BLaER1 treated with 17β-estradiol and CSF1 and Interleukin-3, amounts not matched to agents 10 nM and 100 nM (cell line): ENCODE results near the gene CNOT6L.

Experiments
- H3K27ac ChIP-seq, 11 experiments: shearing (Covaris generic); formaldehyde crosslinking; 2 replicates each; pipeline ENCODE4 v1.8.1; 2022
- H3K27me3 ChIP-seq, 11 experiments: shearing (Covaris generic); formaldehyde crosslinking; 2 replicates each; pipeline ENCODE4 v1.8.1; 2022
- H3K36me3 ChIP-seq, 11 experiments: shearing (Covaris generic); formaldehyde crosslinking; 2 replicates each; pipeline ENCODE4 v1.8.1; 2022
- H3K4me1 ChIP-seq, 10 experiments: shearing (Covaris generic); formaldehyde crosslinking; 2 replicates each; pipeline ENCODE4 v1.8.1; 2022
- H3K4me2 ChIP-seq, 11 experiments: shearing (Covaris generic); formaldehyde crosslinking; 2 replicates each; pipeline ENCODE4 v1.8.1; 2022
- H3K4me3 ChIP-seq, 10 experiments: shearing (Covaris generic); formaldehyde crosslinking; 2 replicates each; pipeline ENCODE4 v1.8.1; 2022
- H3K9ac ChIP-seq, 11 experiments: shearing (Covaris generic); formaldehyde crosslinking; 2 replicates each; pipeline ENCODE4 v1.8.1; 2022
- H3K9me3 ChIP-seq, 11 experiments: shearing (Covaris generic); formaldehyde crosslinking; replicated peaks in 1 of 11; 2 replicates each; pipeline ENCODE4 v1.8.1; 2022
- H4K20me1 ChIP-seq, 11 experiments: shearing (Covaris generic); formaldehyde crosslinking; 2 replicates each; pipeline ENCODE4 v1.8.1; 2022
- Cebpa-rat ChIP-seq, 11 experiments: shearing (Covaris generic); IDR thresholded peaks; 2 replicates each; pipeline ENCODE4 v1.8.1; 2022

Gene CNOT6L

DNA sequence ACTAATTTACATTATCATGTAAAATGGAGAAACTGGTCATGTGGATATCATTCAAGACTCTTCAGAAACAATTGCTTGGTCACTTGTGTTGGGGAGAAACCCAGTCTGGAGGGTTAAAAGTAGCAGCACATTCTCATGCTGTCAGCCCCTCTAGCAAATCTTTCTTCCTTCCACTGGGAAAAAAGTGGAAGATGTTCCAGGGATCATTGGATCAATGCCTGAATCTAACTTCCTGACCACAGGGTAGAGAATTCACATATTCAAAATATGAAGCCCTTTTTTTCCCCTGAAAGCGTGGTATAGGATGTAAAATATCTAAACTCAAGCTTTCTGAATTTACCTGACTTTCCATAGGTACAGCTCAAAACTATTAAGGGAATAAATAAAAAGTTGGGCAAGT, 115.5 kb downstream of the CNOT6L start:
- H3K4me2 ChIP-seq, result no peak overlapping the region
- H4K20me1 ChIP-seq, result no peaks in the 10 kb centered on the region
- no peak overlapping the region for H3K4me3 ChIP-seq
- H3K9me3 ChIP-seq, result no peaks in the 10 kb centered on the region
- no peak for TF ChIP-seq Cebpa-rat (IDR thresholded peaks at IDR 0.05)
- no peak overlapping the region for H3K9ac ChIP-seq
- no peaks in the 10 kb centered on the region for H3K36me3 ChIP-seq
- H3K27ac ChIP-seq, result no peak overlapping the region
- H3K27me3 ChIP-seq, result no peaks in the 10 kb centered on the region
- no peaks in the 10 kb centered on the region for H3K4me1 ChIP-seq

DNA sequence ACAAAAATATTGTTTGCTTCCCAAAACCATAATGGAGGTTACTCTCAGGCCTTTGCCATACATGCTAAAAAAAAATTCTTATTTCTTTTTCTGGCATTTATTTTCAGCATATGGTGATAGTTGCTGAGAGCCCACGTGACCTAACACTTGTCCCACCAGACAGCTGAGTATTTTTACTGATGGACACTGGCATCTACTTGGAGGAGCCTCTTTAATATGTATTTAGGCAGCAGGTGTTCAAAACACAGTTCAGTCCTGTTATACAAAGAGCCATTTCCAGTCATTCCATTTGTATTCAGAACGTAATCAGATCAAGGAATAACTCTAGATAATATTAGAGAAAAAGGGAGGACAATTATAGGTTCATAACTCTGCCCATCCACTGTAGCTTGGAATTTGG, 118.0 kb downstream of the CNOT6L start:
- TF ChIP-seq Cebpa-rat (IDR thresholded peaks at IDR 0.05), result no peak
- Histone ChIP-seq H4K20me1 (no peaks in the 10 kb centered on the region), H3K36me3 (no peaks in the 10 kb centered on the region), H3K9ac (no peak overlapping the region), H3K4me2 (no peak overlapping the region), H3K4me1 (peaks cover 0 to 2% (median under 1%) of the 10 kb centered on the region in 10 experiments; a peak in 7 of 20 replicates), H3K9me3 (no peaks in the 10 kb centered on the region), H3K27me3 (no peaks in the 10 kb centered on the region), H3K4me3 (no peak overlapping the region), H3K27ac (no peak overlapping the region)

DNA sequence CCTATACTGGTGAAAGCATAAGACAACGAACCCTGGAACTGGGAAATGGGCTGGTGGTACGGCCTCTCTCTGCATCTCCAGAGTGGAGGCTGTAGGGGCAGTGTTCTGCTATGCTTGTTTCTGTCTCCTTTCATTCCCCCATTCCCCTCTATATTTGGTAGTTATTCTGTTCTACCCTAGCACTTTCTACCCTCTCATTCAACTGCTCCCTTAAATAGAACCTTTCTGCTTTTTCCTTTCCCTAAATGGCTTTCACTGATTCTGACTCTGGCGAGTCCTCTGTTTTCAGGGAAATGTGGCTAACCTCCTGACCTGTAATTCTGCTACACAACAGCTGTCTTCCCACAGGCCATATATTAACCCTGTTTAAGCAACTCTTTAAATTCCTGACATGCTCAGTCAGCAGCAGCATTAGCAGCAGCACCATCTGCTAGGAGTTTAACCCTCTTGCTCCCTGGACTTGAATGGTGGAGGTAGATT, 119.4 kb downstream of the CNOT6L start:
- no peaks in the 10 kb centered on the region for H3K36me3 ChIP-seq
- no peak overlapping the region for H3K27ac ChIP-seq
- no peak for TF ChIP-seq Cebpa-rat (IDR thresholded peaks at IDR 0.05)
- peaks cover 0 to 13% (median 6%) of the 10 kb centered on the region in 10 experiments; a peak in 10 of 20 replicates for H3K4me1 ChIP-seq
- no peaks in the 10 kb centered on the region for H3K27me3 ChIP-seq
- H3K4me2 ChIP-seq, result no peak overlapping the region
- H3K9me3 ChIP-seq, result no peaks in the 10 kb centered on the region
- H3K9ac ChIP-seq, result no peak overlapping the region
- no peaks in the 10 kb centered on the region for H4K20me1 ChIP-seq
- H3K4me3 ChIP-seq, result no peak overlapping the region

GRCh38 chr4:77697860-77698590, 121.1 kb downstream of the CNOT6L start:
- no peak for TF ChIP-seq Cebpa-rat (IDR thresholded peaks at IDR 0.05)
- Histone ChIP-seq H3K4me3 (no peak overlapping the region), H3K9me3 (no peaks in the 10 kb centered on the region), H3K4me2 (no peak overlapping the region), H3K9ac (no peak overlapping the region), H3K27ac (no peak overlapping the region), H3K36me3 (no peaks in the 10 kb centered on the region), H3K27me3 (no peaks in the 10 kb centered on the region), H3K4me1 (peaks cover 0 to 13% (median 6%) of the 10 kb centered on the region in 10 experiments; a peak in 10 of 20 replicates), H4K20me1 (no peaks in the 10 kb centered on the region)

DNA sequence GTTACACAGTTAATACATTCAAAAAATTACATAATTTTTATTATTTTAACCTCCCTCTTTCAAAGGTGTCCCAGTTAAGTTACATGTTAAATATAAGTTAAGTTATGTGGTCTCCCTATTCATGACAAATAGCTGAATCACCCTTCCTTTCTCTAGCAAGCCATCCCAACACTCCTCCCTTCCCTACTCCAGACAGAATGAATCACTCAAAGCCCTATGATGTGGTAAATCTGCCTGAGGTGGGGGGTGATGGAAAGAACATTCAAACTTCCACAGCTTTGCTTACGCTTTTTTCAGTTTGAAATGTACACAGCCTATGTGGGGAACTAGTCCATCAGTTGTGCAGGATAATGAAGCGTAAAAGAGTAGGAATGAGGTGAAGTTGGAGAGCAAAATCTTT, 123.4 kb downstream of the CNOT6L start:
- Histone ChIP-seq H3K4me3 (no peak overlapping the region), H3K4me1 (peaks cover 0 to 13% (median 6%) of the 10 kb centered on the region in 10 experiments; a peak in 10 of 20 replicates), H4K20me1 (no peaks in the 10 kb centered on the region), H3K4me2 (peak overlapping the region in 6 of 11 experiments; percentile 1 to 58 (median 52); a peak in 9 of 22 replicates), H3K9me3 (no peaks in the 10 kb centered on the region), H3K27me3 (no peaks in the 10 kb centered on the region), H3K9ac (no peak overlapping the region), H3K36me3 (no peaks in the 10 kb centered on the region), H3K27ac (no peak overlapping the region)
- TF ChIP-seq Cebpa-rat (IDR thresholded peaks at IDR 0.05), result no peak

DNA sequence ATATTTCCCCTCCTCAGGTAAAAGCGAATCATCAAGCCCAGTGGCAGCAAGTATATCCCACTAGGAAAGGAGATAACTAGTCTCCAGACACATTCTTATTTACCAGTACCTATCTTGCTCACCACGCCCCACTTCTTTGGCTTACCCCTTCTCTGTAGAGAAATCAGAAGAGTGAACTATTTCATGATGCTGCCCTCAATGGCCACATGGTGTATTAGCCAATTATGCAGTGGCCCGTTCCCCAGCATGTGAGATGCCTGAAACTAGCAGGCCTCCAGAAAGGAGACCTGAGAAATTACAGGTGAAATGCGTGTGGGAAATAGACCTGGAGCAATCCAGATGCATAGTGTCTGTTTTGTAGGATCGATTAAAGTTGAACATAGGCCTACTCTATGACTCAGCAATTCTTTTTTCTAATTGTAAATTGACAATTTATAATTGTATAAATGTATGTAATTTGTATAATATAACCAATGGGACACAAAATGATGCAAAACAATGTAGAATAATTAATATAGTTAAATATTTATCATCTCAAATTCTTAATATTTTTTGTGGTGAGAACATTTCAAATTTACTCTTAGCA, 126.2 kb downstream of the CNOT6L start:
- H3K36me3 ChIP-seq, result no peaks in the 10 kb centered on the region
- no peak overlapping the region for H3K27ac ChIP-seq
- no peak for TF ChIP-seq Cebpa-rat (IDR thresholded peaks at IDR 0.05)
- no peak overlapping the region for H3K4me3 ChIP-seq
- no peak overlapping the region for H3K4me2 ChIP-seq
- H4K20me1 ChIP-seq, result no peaks in the 10 kb centered on the region
- H3K9me3 ChIP-seq, result no peaks in the 10 kb centered on the region
- H3K4me1 ChIP-seq, result peaks cover 0 to 13% (median 6%) of the 10 kb centered on the region in 10 experiments; a peak in 10 of 20 replicates
- no peaks in the 10 kb centered on the region for H3K27me3 ChIP-seq
- H3K9ac ChIP-seq, result no peak overlapping the region

DNA sequence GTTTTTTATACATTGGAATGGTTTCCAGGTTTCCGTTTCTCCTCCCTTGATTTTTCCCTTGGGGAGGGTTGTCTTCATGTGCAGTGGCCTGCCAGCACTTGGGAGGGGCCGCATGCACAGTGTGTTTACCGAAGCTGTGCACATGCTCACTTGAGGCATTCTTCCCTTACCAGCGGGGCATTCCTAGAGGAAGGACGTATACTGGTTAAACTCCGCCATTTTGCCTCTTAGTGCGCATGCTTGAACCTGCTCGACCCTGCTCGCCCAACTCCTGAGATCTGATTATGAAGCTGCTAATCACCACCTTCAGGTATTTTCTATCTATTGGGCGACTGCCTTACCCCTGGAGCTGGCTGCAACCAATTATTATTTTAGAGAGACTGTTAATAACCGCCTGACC, 137.4 kb downstream of the CNOT6L start:
- Histone ChIP-seq H3K4me2 (no peak overlapping the region), H3K9me3 (no peaks in the 10 kb centered on the region), H4K20me1 (no peaks in the 10 kb centered on the region), H3K27me3 (no peaks in the 10 kb centered on the region), H3K9ac (no peak overlapping the region), H3K27ac (no peak overlapping the region), H3K36me3 (no peaks in the 10 kb centered on the region), H3K4me3 (no peak overlapping the region), H3K4me1 (no peaks in the 10 kb centered on the region)
- TF ChIP-seq Cebpa-rat (IDR thresholded peaks at IDR 0.05), result no peak

- TF ChIP-seq Cebpa-rat (IDR thresholded peaks at IDR 0.05), result no peak
- Histone ChIP-seq H3K9ac (no peak overlapping the region), H3K9me3 (no peaks in the 10 kb centered on the region), H3K27me3 (no peaks in the 10 kb centered on the region), H4K20me1 (no peaks in the 10 kb centered on the region), H3K4me2 (no peak overlapping the region), H3K36me3 (no peaks in the 10 kb centered on the region), H3K4me1 (no peaks in the 10 kb centered on the region), H3K4me3 (no peak overlapping the region), H3K27ac (no peak overlapping the region)
Measured at GRCh38 chr4:77676842-77677241, 142.3 kb downstream of the CNOT6L start.

GRCh38 chr4:77671051-77671450, 148.1 kb downstream of the CNOT6L start:
- Histone ChIP-seq H3K4me1 (no peaks in the 10 kb centered on the region), H4K20me1 (no peaks in the 10 kb centered on the region), H3K9me3 (no peaks in the 10 kb centered on the region; a peak in 1 of 22 replicates), H3K27ac (no peak overlapping the region), H3K4me2 (no peak overlapping the region), H3K4me3 (no peak overlapping the region), H3K36me3 (no peaks in the 10 kb centered on the region), H3K9ac (no peak overlapping the region), H3K27me3 (no peaks in the 10 kb centered on the region)
- TF ChIP-seq Cebpa-rat (IDR thresholded peaks at IDR 0.05), result no peak
